Measurements from ENCODE around the gene COL4A4.

Gene COL4A4

GRCh38 chr2:227146456-227146855 is 17.5 kb downstream of the COL4A4 start:
- no peak for DNase-seq (ENCODE audit: low spot score in 2 of 2)
- Mint-ChIP-seq H3K27ac (no peak overlapping the region), H3K4me1 (no peaks in the 10 kb centered on the region), H3K4me3 (no peak overlapping the region), H3K9me3 (no peaks in the 10 kb centered on the region), H3K36me3 (no peaks in the 10 kb centered on the region)
- ATAC-seq = no peak

GRCh38 chr2:227143895-227144294 is 20.1 kb downstream of the COL4A4 start:
- DNase-seq (ENCODE audit: low spot score in 2 of 2) = no peak
- ATAC-seq = no peak
- no peaks in the 10 kb centered on the region for H3K4me1 Mint-ChIP-seq
- H3K9me3 Mint-ChIP-seq = no peaks in the 10 kb centered on the region
- H3K36me3 Mint-ChIP-seq = no peaks in the 10 kb centered on the region
- H3K4me3 Mint-ChIP-seq = no peak overlapping the region
- H3K27ac Mint-ChIP-seq = no peak overlapping the region

GRCh38 chr2:227141301-227141700 is 22.7 kb downstream of the COL4A4 start:
- no peaks in the 10 kb centered on the region for H3K9me3 Mint-ChIP-seq
- H3K4me1 Mint-ChIP-seq = no peaks in the 10 kb centered on the region
- H3K36me3 Mint-ChIP-seq = no peaks in the 10 kb centered on the region
- no peak overlapping the region for H3K27ac Mint-ChIP-seq
- ATAC-seq = no peak
- no peak for DNase-seq (ENCODE audit: low spot score in 2 of 2)
- H3K4me3 Mint-ChIP-seq = no peak overlapping the region

GRCh38 chr2:227134591-227134990 is 29.4 kb downstream of the COL4A4 start:
- no peak for ATAC-seq
- Mint-ChIP-seq H3K36me3 (no peaks in the 10 kb centered on the region), H3K4me3 (no peak overlapping the region)

GRCh38 chr2:227132986-227133385 is 31.0 kb downstream of the COL4A4 start:
- ATAC-seq = no peak
- Mint-ChIP-seq H3K4me1 (no peaks in the 10 kb centered on the region), H3K9me3 (no peaks in the 10 kb centered on the region), H3K4me3 (no peak overlapping the region), H3K27ac (no peak overlapping the region), H3K36me3 (no peaks in the 10 kb centered on the region)
- peak in 1 of 2 donors; percentile 8 for DNase-seq (ENCODE audit: low spot score in 2 of 2)

More at GRCh38 chr2:227134591-227134990, 29.4 kb downstream of the COL4A4 start:
- H3K27ac Mint-ChIP-seq = no peak overlapping the region
- no peaks in the 10 kb centered on the region for H3K4me1 Mint-ChIP-seq
- no peaks in the 10 kb centered on the region for H3K9me3 Mint-ChIP-seq
- DNase-seq (ENCODE audit: low spot score in 2 of 2) = no peak

- H3K36me3 Mint-ChIP-seq = no peaks in the 10 kb centered on the region
- H3K27ac Mint-ChIP-seq = no peak overlapping the region
- no peak for ATAC-seq
- H3K9me3 Mint-ChIP-seq = no peaks in the 10 kb centered on the region
- H3K4me1 Mint-ChIP-seq = no peaks in the 10 kb centered on the region
- DNase-seq (ENCODE audit: low spot score in 2 of 2) = no peak
- H3K4me3 Mint-ChIP-seq = no peak overlapping the region
Observed at GRCh38 chr2:227130636-227131035, 33.4 kb downstream of the COL4A4 start.

- H3K9me3 Mint-ChIP-seq = no peaks in the 10 kb centered on the region
- no peak overlapping the region for H3K27ac Mint-ChIP-seq
Observed at GRCh38 chr2:227127201-227127600, 36.8 kb downstream of the COL4A4 start.

GRCh38 chr2:227125506-227125905 is 38.5 kb downstream of the COL4A4 start:
- Mint-ChIP-seq H3K36me3 (no peaks in the 10 kb centered on the region), H3K9me3 (no peaks in the 10 kb centered on the region)
- DNase-seq (ENCODE audit: low spot score in 2 of 2) = no peak

More at GRCh38 chr2:227127201-227127600, 36.8 kb downstream of the COL4A4 start:
- H3K36me3 Mint-ChIP-seq = no peaks in the 10 kb centered on the region
- no peak for ATAC-seq
- H3K4me1 Mint-ChIP-seq = no peaks in the 10 kb centered on the region
- no peak overlapping the region for H3K4me3 Mint-ChIP-seq
- DNase-seq (ENCODE audit: low spot score in 2 of 2) = no peak

GRCh38 chr2:227124811-227125210 is 39.2 kb downstream of the COL4A4 start:
- H3K4me3 Mint-ChIP-seq = no peak overlapping the region
- no peaks in the 10 kb centered on the region for H3K36me3 Mint-ChIP-seq
- DNase-seq (ENCODE audit: low spot score in 2 of 2) (no peak), ATAC-seq (no peak)
- H3K27ac Mint-ChIP-seq = no peak overlapping the region
- no peaks in the 10 kb centered on the region for H3K4me1 Mint-ChIP-seq
- no peaks in the 10 kb centered on the region for H3K9me3 Mint-ChIP-seq

More at GRCh38 chr2:227125506-227125905, 38.5 kb downstream of the COL4A4 start:
- no peak for ATAC-seq
- H3K4me3 Mint-ChIP-seq = no peak overlapping the region
- no peaks in the 10 kb centered on the region for H3K4me1 Mint-ChIP-seq
- H3K27ac Mint-ChIP-seq = no peak overlapping the region

- ATAC-seq (no peak), DNase-seq (ENCODE audit: low spot score in 2 of 2) (no peak)
- H3K27ac Mint-ChIP-seq = no peak overlapping the region
- no peak overlapping the region for H3K4me3 Mint-ChIP-seq
- no peaks in the 10 kb centered on the region for H3K36me3 Mint-ChIP-seq
- H3K9me3 Mint-ChIP-seq = no peaks in the 10 kb centered on the region
- H3K4me1 Mint-ChIP-seq = no peaks in the 10 kb centered on the region
Observed at GRCh38 chr2:227123697-227124096, 40.3 kb downstream of the COL4A4 start.

GRCh38 chr2:227118353-227118752 is 45.7 kb downstream of the COL4A4 start:
- H3K9me3 Mint-ChIP-seq = no peaks in the 10 kb centered on the region
- H3K4me3 Mint-ChIP-seq = no peak overlapping the region
- ATAC-seq = no peak
- no peaks in the 10 kb centered on the region for H3K4me1 Mint-ChIP-seq
- no peak overlapping the region for H3K27ac Mint-ChIP-seq
- no peaks in the 10 kb centered on the region for H3K36me3 Mint-ChIP-seq
- DNase-seq (ENCODE audit: low spot score in 2 of 2) = no peak

GRCh38 chr2:227117852-227118251 is 46.2 kb downstream of the COL4A4 start:
- Mint-ChIP-seq H3K27ac (no peak overlapping the region), H3K4me1 (no peaks in the 10 kb centered on the region), H3K9me3 (no peaks in the 10 kb centered on the region), H3K4me3 (no peak overlapping the region), H3K36me3 (no peaks in the 10 kb centered on the region)
- no peak for DNase-seq (ENCODE audit: low spot score in 2 of 2)
- ATAC-seq = no peak

- Mint-ChIP-seq H3K4me3 (no peak overlapping the region), H3K27ac (no peak overlapping the region), H3K36me3 (no peaks in the 10 kb centered on the region), H3K4me1 (no peaks in the 10 kb centered on the region), H3K9me3 (no peaks in the 10 kb centered on the region)
- DNase-seq (ENCODE audit: low spot score in 2 of 2) = no peak
- ATAC-seq = peak; percentile 89
Observed at GRCh38 chr2:227117027-227117426, 47.0 kb downstream of the COL4A4 start.

GRCh38 chr2:227115761-227116160 is 48.2 kb downstream of the COL4A4 start:
- Mint-ChIP-seq H3K4me1 (no peaks in the 10 kb centered on the region), H3K4me3 (no peak overlapping the region), H3K9me3 (no peaks in the 10 kb centered on the region), H3K36me3 (no peaks in the 10 kb centered on the region), H3K27ac (no peak overlapping the region)
- ATAC-seq = no peak
- DNase-seq (ENCODE audit: low spot score in 2 of 2) = no peak

GRCh38 chr2:227106845-227107759 is 56.9 kb downstream of the COL4A4 start:
- Mint-ChIP-seq H3K4me3 (no peak overlapping the region), H3K9me3 (no peaks in the 10 kb centered on the region), H3K36me3 (no peaks in the 10 kb centered on the region), H3K27ac (no peak overlapping the region), H3K4me1 (no peaks in the 10 kb centered on the region)
- peak; percentile 55 for ATAC-seq
- peak in 1 of 2 donors; percentile 55 for DNase-seq (ENCODE audit: low spot score in 2 of 2)

GRCh38 chr2:227103583-227103982 is 60.4 kb downstream of the COL4A4 start:
- ATAC-seq (no peak), DNase-seq (ENCODE audit: low spot score in 2 of 2) (no peak)
- no peaks in the 10 kb centered on the region for H3K36me3 Mint-ChIP-seq
- no peaks in the 10 kb centered on the region for H3K4me1 Mint-ChIP-seq
- no peaks in the 10 kb centered on the region for H3K9me3 Mint-ChIP-seq
- no peak overlapping the region for H3K4me3 Mint-ChIP-seq
- H3K27ac Mint-ChIP-seq = no peak overlapping the region

Data from stimulated activated effector memory CD8-positive, alpha-beta T cell treated with anti-CD3 and anti-CD28 coated beads, Interleukin-12 subunit alpha, Interleukin-12 subunit beta, amount 100 ng/mL, for 72 hours (primary cell).